IPS-18c (cell line): ENCODE results near the gene OR6Q1.

Experiments
- H3K4me3 ChIP-seq: 2 replicates; pipeline ENCODE4 v1.7.0; 2013; ENCODE audit warnings: low read depth, mild to moderate bottlenecking, low read length, moderate library complexity; ENCODE audit not compliant: insufficient read depth
- H3K9me3 ChIP-seq: one replicate; pipeline ENCODE4 v1.6.1; 2013; ENCODE audit warnings: mild to moderate bottlenecking, low read length, moderate library complexity; ENCODE audit not compliant: control insufficient read depth, insufficient read depth

OR6Q1 gene

DNA sequence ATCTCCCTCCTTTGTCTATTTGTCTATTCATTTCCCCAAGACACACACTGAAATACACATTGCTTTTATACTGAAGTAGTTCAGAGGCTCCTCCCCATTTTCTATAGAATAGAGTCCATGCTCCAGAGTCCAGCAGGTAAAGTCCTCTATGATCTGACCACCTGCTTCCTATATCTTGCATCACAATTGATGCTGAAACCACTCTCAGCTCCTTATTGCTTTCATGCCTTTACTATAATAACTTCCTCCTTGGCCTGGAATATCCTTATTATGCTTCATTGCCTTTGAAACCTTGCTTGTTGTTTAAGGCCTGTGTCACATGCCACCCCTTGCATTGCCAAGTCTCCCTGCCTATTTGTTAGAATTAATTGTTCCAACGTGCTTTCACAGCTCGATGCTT lies 12.6 kb downstream of the OR6Q1 start:
- H3K4me3 ChIP-seq: no peak overlapping the region
- H3K9me3 ChIP-seq: no peaks in the 10 kb centered on the region

DNA sequence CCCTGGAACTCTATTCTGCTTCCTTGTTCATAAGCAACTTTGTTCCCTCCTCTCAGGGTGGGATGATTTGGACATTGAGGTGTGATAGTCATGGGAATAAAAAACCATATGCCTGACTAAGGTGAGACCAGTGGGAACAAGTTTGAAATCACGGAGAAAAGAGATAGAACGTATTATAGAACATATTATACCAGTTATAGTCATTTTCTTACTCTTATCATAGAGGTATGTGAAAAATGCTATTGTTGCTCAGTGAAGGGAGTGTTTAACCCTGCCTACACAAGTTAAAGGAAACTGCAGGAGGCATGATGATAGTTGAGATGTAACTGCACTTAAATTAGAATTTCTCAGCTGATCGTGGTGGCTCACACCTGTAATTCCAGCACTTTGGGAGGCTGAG lies 15.5 kb downstream of the OR6Q1 start:
- Histone ChIP-seq H3K4me3 (no peak overlapping the region), H3K9me3 (no peaks in the 10 kb centered on the region)

DNA sequence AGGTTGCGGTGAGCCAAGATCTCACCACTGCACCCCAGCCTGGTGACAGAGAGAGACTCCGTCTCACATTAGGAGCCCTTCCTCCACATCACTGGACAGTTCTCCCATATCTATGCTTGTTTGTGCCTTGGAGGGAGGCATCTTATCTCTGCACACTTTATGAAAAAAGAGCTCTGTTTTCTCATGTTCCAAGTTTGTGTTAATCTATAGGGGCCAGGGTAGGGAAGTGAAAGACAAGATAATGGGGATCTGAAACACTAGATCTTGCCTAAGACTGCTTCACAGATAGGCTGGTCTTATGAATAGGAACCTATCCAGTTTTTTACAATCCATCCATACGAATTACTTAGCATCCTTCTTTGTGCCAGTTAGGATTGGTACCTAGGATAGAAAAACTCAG lies 17.1 kb downstream of the OR6Q1 start:
- H3K4me3 ChIP-seq: no peak overlapping the region
- no peaks in the 10 kb centered on the region for H3K9me3 ChIP-seq

DNA sequence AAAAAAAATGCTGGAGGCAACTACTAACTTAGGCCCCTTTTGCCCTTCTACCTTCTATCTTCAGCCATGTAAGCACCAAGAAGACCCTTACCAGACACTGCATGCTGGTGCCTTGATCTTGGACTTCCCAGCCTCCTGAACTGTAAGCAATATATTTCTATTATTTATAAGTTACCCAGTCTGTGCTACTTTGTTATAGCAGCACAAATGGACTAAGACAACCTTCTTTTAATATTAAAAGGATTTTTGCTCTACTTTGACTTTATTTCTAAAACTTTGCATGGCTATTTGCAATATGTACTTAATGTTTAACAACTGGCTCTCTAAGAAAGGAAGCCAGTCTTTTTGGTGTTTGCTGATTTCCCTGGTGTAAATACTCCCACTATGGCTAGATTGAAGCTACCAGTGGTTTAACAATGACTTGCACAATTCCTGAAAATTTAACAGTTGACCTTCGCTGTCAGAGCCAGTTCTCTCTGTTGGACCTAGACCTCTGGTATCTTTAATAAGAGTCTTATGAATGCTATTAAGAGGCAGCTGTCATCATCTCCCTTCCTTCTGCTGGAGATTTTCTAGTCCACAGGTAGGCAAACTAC lies 25.2 kb downstream of the OR6Q1 start:
- H3K9me3 ChIP-seq: peaks cover 5% of the 10 kb centered on the region
- H3K4me3 ChIP-seq: no peak overlapping the region

DNA sequence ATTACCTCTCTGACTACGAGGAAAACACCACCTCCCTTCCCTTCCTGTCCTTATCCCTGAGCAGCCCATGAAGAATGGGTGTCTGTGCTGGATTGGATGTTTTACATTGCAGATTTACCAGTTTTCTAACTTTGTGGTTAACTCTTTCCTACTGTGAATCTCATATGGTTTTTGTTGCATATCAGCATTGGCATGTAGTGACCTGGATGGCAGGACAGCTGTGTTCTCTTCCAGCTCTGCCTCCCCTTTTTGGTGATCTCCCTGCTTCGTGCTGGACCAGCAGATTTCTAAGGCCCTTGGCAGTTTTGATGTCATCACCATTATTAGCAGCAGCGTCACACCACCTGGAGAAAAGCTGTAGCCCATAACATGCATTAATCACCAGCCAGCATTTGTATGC lies 26.7 kb downstream of the OR6Q1 start:
- H3K9me3 ChIP-seq: peaks cover 5% of the 10 kb centered on the region

DNA sequence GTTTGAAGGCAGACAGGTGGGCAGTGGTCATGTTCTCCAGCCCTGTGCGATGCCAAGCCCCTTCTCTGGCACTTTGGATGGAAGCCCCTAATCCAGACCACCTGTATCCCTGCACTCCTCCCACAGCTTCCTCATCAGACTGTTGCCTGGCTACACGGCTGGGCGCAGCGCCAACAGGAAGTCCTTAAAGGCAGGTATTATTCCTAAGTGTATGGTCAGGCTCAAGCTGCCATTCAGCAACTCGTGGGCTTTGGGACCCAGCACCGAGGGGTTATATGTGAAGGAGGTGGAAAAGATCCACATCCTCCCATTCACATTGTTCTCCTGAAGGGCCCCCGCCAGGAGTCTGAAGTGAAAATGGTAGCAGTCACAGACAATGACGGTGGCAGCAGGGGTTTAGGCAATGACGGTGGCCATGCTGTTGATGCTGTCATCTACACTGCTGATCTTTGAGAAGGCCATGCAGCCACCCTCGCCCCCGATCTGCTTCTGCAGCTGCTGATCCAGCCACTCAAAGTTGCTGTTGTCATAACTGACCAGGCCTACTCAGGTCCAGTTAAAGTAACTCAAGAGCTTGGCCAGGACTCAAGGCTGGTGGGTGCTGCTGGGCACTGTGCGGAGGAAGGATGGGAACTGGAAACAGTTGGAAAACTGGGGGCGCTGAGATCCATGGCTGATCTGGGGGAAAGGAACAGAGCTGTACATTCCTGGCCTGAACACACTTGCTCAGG lies 27.7 kb downstream of the OR6Q1 start:
- Histone ChIP-seq H3K9me3 (peaks cover 5% of the 10 kb centered on the region), H3K4me3 (no peak overlapping the region)

More for the DNA sequence above, 26.7 kb downstream of the OR6Q1 start:
- H3K4me3 ChIP-seq: no peak overlapping the region

DNA sequence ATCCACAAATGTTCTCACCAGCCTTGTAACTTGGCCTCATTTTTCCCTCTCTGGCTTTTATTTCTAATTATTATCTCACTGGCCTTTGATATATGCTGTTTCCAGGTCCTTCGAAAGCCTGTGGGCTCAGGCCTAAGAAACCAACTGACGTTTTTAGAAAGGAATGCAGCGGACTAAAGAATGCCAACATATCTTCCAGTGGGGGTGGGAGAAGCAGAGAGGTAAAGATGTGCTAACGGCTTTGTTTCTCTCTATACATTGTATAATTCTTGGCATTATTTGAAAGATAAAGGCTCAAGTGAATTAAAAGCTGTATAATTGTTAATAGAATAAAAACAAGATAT lies 28.2 kb downstream of the OR6Q1 start:
- H3K9me3 ChIP-seq: peaks cover 5% of the 10 kb centered on the region
- H3K4me3 ChIP-seq: no peak overlapping the region

DNA sequence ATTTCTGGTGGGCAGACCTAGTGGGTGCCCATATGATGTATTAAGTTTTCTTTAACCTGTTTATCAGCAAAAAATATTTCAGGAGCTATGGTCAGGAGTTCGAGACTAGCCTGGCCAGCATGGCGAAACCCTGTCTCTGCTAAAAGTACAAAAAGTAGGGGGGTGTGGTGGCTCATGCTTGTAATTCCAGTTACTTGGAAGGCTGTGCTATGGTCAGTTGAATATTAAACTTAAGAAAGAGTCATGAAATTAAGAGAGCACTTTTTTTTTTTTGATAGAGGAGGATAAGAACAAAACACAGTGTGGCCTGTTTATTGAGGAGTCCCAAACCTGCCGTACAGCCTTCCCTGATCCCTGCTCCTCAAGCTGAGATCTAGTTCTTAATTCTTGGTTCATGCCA lies 29.8 kb downstream of the OR6Q1 start:
- Histone ChIP-seq H3K4me3 (no peak overlapping the region), H3K9me3 (peaks cover 2% of the 10 kb centered on the region)

DNA sequence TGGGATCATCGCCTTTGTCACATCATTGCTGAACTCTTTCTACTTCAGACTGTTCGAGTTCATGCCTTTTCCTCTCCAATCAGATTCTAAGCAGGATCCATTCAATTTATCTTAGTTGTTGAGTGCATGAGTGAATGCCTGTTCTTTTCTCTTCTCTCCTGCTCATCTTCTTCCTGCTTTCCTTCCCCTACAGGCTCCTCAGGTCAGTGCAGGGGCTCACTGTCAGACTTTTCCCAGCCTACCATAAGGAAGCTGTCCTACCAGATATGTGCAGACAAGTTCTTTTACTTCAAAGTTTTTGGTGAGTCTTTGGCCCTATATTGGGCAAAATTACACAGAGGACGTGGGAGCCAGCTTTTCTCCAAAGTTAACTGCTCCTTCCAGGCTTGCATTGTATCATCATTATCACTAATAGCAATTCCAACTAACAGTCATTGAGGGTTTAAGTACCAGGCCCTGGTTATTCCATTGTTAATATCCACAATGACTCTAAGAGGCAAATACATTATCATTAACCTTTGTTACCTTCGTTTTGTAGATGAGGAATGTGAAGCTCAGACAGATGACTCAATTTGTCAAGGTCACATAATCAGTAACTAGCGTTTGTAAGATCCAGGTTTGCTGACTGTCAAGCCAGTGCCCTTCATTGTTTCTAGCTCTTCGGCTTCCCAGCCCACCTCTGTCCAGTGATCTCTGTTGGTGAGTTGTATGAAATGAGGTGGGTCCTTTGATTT lies 30.4 kb downstream of the OR6Q1 start:
- H3K4me3 ChIP-seq: no peak overlapping the region
- H3K9me3 ChIP-seq: no peaks in the 10 kb centered on the region

DNA sequence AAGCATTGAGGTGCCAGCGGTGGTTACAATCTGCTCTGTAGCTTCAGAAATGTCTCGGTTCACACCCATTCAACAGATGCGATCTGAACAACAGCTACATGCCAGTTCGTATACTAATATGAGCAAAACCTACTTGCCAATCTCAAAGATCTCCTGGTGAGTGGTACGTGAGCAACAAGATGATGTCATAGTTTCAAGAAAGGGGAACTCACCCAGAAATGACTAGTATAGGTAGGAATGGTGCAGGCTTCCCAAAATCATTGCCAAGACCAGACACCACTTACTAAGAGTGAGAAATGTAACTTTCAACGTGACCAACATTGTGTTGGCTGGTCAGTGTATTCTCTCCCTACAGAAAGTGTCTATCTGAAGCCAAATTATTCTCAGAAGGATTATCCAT lies 31.1 kb downstream of the OR6Q1 start:
- H3K4me3 ChIP-seq: no peak overlapping the region
- peaks cover 2% of the 10 kb centered on the region for H3K9me3 ChIP-seq

DNA sequence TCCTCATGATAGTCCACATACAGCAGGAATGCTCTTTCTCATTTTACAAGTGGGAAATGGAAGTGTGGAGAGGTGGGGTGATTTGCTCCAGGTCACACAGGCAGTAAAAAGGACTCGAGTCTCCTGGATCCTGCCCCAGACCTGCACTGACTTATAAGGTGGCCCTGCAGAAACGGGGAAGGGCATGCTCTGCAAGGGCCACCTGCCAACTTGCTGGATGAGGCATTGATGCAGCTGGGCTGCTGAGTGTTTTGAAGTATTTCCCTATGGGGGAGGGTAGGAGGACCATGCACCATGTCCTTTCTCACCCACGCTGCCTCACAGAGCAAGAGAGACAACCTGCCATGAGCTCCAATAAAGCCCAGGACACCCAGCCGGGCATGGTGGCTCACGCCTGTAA lies 36.9 kb downstream of the OR6Q1 start:
- no peak overlapping the region for H3K4me3 ChIP-seq

DNA sequence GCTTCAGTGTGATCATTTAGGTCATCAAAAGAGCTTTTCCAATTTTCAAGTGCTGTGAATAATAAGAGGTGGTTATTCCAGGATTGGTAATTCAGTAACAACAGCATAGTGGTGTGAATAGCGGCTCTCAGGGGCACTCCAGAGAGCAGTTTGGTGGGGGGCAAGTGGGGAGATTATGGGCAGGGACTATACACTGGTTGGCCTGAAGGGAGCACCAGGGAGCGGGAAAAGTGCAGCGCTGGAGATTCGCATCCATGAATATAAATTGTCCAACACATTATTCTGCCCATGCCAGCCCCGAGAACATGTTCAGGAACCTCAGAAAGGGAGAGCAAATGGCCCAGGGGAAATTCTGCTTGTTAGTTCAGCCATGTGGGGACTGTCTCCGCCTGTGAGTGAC lies 37.9 kb downstream of the OR6Q1 start:
- Histone ChIP-seq H3K9me3 (peaks cover 2% of the 10 kb centered on the region), H3K4me3 (no peak overlapping the region)

More for the DNA sequence above, 36.9 kb downstream of the OR6Q1 start:
- H3K9me3 ChIP-seq: peaks cover 2% of the 10 kb centered on the region

DNA sequence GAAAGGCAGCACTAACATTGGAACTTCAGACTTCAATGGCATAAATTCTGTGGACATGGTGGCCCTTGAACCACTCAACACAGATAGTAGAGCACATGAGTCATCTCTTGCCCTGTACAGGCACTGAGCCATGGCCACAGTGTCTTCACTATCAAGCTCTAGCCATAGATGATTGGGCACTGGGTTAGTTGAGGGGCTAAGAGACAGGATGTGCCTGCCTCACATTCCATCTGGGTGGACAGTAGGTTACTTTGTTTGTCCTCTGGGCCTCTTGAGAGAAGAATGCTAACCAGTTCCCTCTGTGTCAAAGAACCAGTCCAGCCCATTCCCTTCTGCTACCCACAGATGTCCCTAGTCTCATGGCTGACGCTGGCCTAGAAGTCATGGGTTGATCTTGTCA lies 39.8 kb downstream of the OR6Q1 start:
- Histone ChIP-seq H3K4me3 (no peak overlapping the region), H3K9me3 (peaks cover 2% of the 10 kb centered on the region)

DNA sequence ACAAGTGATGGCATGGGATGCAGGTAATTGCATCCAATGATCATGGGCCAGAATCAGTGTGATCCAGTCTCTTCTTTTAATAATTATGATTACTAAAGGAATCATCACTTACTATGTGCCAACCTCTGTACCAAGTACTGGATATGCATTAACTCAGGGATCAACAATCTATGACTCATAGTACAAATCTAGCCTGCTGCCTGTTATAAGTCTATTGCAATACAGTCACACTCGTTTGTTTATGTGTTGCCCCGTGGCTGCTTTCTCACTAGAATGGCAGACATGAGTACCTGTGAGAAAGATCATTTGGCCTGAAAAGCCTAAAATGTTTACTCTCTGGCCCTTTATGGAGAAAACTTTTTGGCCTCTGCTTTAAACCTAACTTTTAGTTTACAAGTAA lies 45.0 kb downstream of the OR6Q1 start:
- Histone ChIP-seq H3K4me3 (no peak overlapping the region), H3K9me3 (no peaks in the 10 kb centered on the region)
